ENCODE data around the gene DNAAF9. TPM values are rescaled to one million over a fixed set of nuclear protein-coding genes. Genes with fewer than 3 reads are reported as not detected.

The DNAAF9 gene
- total and polyA plus RNA-seq, 2 donors (not counting 3 experiments of a cell fraction or from before 2014, with no cell fraction given) = 7.6 to 20.9 TPM

DNA sequence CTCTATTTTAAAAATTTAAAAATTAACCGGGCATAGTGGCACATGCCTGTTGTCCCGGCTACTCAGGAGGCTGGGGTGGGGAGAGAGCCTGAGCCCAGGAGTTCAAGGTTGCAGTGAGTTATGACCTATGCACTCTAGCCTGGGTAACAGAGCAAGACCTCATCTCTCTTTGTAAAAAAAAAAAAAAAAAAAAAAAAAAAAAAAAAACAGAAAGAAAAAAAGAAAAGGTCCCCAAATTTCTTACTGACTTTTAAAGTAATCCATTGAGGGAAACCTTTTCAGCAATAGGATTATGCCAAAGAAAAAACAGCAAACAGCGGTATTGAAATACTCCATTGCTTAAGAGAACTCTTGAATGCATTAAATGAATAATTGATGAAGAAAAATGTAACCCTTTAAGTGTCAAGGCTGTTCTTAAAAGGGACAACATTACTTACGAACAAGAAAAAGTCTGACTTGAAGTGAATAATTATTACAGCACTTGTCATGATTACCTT, 6.0 kb upstream of the DNAAF9 start:
- TF ChIP-seq POLR2A (IDR thresholded peaks at IDR 0.05; ENCODE audit: low read depth, low read length) = no peak
- no peak for TF ChIP-seq CTCF (IDR thresholded peaks at IDR 0.05; ENCODE audit: extremely low read depth in 1 of 2, insufficient read depth in 1 of 2, low read depth in 1 of 2, low read length in 2 of 2)
- TF ChIP-seq POLR2AphosphoS5 (IDR thresholded peaks at IDR 0.05; ENCODE audit: insufficient read depth, low read depth, low read length) = no peak
- no peak for TF ChIP-seq JUN (IDR thresholded peaks at IDR 0.05; ENCODE audit: borderline replicate concordance, insufficient read depth, insufficient read length, low read depth)
- no peak for TF ChIP-seq MAX (IDR thresholded peaks at IDR 0.05; ENCODE audit: insufficient read depth, insufficient read length)
- TF ChIP-seq EZH2 (IDR thresholded peaks at IDR 0.05; ENCODE audit: borderline replicate concordance, low read depth, low read length, severe bottlenecking) = no peak
- Histone ChIP-seq H3K27ac (ENCODE audit: insufficient read depth, low read depth, low read length) (no peak overlapping the region), H3K9me1 (replicated peaks; ENCODE audit: control insufficient read depth, extremely low read depth, insufficient read depth, low read length) (no peaks in the 10 kb centered on the region), H3K9ac (replicated peaks; ENCODE audit: extremely low read depth, insufficient read depth, low read length) (no peak overlapping the region), H4K20me1 (replicated peaks; ENCODE audit: control insufficient read depth, extremely low read depth, insufficient read depth, low read length) (no peaks in the 10 kb centered on the region), H2AFZ (ENCODE audit: low read depth, low read length) (no peak overlapping the region), H3K4me2 (ENCODE audit: insufficient read depth, low read length) (no peak overlapping the region), H3K9me3 (replicated peaks; ENCODE audit: control insufficient read depth, insufficient read depth, low read length) (no peaks in the 10 kb centered on the region), H3K4me1 (ENCODE audit: control insufficient read depth, extremely low read depth, insufficient read depth, low read length) (peaks cover 1% of the 10 kb centered on the region), H3K4me3 (replicated peaks in 1 of 3; ENCODE audit: insufficient read depth in 1 of 3, low read depth in 1 of 3, low read length in 3 of 3) (no peak overlapping the region), H3K79me2 (ENCODE audit: control insufficient read depth, insufficient read depth, low read length) (no peaks in the 10 kb centered on the region), H3K27me3 (ENCODE audit: control insufficient read depth in 2 of 2, insufficient read depth in 2 of 2, low read length in 2 of 2) (peaks cover 6 to 11% of the 10 kb centered on the region in 2 experiments), H3K36me3 (ENCODE audit: control insufficient read depth in 2 of 2, extremely low read depth in 1 of 2, insufficient read depth in 2 of 2, low read length in 2 of 2) (no peaks in the 10 kb centered on the region)
- intact Hi-C loops (cut with micrococcal nuclease) (no loop called here), dilution Hi-C loops (cut with MboI; ENCODE audit: extremely low pct_ligation_motif_present, low sequenced_read_pairs) (no loop called here)
- ChIA-PET CTCF (interaction anchor here (0.9 to 1.2 kb wide), 2 partner anchors 25 to 151 kb away, joined by 3 read pairs; no protein-coding TSS in a partner anchor), POLR2A (no interaction called here)
- no peak for DNase-seq (ENCODE audit: low read depth, low spot score)
- no TSS peak for BruUV-seq (replicated peaks)
- no peak for FAIRE-seq

Data from endothelial cell of umbilical vein (primary cell).